Right lobe of liver (tissue), 6 donors: ENCODE measurements around the gene PTPRD. TPM values are rescaled to one million over a fixed set of nuclear protein-coding genes. Genes with fewer than 3 reads are reported as not detected.

ENCODE experiments used
- ATAC-seq, 4 donors: fragments of 200-7000 bp; cut with Tn5 transposase; one replicate each; pipeline ENCODE4 v1.9.1; 2020; ENCODE audit warnings: mild to moderate bottlenecking in 4 of 4, moderate library complexity in 4 of 4
- DNase-seq, 3 donors: peaks; one replicate each; pipeline ENCODE4 v3.0.0-alpha.2; 2020
- H3K27ac ChIP-seq, 3 donors: fragments of 200-600 bp; one replicate each; pipeline ENCODE4 v1.8.0; 2022
- H3K27me3 ChIP-seq, 2 donors: fragments of 200-600 bp; one replicate each; pipeline ENCODE4 v1.8.0; 2022
- H3K36me3 ChIP-seq, 4 donors: fragments of 200-600 bp; sonication (generic) in 1 of 4; one replicate each; pipeline versions ENCODE4 v1.5.1 to v1.8.0; 2017 to 2022; ENCODE audit warnings: control low read depth in 1 of 4
- H3K4me1 ChIP-seq, 4 donors: fragments of 200-600 bp; sonication (generic) in 1 of 4; one replicate each; pipeline versions ENCODE4 v1.5.1 to v1.8.0; 2017 to 2022; ENCODE audit warnings: control low read depth in 1 of 4
- H3K4me3 ChIP-seq, 3 donors: fragments of 200-600 bp; one replicate each; pipeline ENCODE4 v1.8.0; 2022
- H3K9me3 ChIP-seq, 4 donors: fragments of 200-600 bp; sonication (generic) in 1 of 4; one replicate each; pipeline versions ENCODE4 v1.5.1 to v1.8.0; 2017 to 2022; ENCODE audit warnings: control low read depth in 1 of 4
- POLR2A ChIP-seq: fragments of 450-650 bp; IDR thresholded peaks from one replicate; pipeline ENCODE4 v1.6.1; 2017; ENCODE audit warnings: antibody characterized with exemption, mild to moderate bottlenecking
- WGBS: methylation state at CpG from one replicate; pipeline ENCODE4 v1.1.6; 2018; ENCODE audit warnings: low coverage, low lambda C conversion rate; ENCODE audit not compliant: insufficient coverage; ENCODE audit errors: missing lambda C conversion rate; 5-methylcytosine and 5-hydroxymethylcytosine counted together
- intact Hi-C, 2 donors: fragments of 100-400 bp; cut with DNase I; formaldehyde crosslinking; loops; one replicate each; pipeline versions ENCODE4 v1.11.2 to v1.14.1; 2022
- total RNA-seq, 6 experiments: library from RNA; depleted of rRNA in 2 of 6; stranded (reverse); fragments of >200 nt in 2 of 6; fragmentation: NEBNext Ultra II Directional in 3 of 6; extraction: Animal tissue kit (Norgen Biotek cat#: 25700) in 3 of 6; gene quantifications; one replicate each; pipeline versions ENCODE4 v1.1.0 to v1.2.4, GENCODE V29; 2016 to 2023
- TF ChIP-seq, protein P1 (sequence below), 4 donors: fragments of 200-600 bp in 3 of 4; fragments of 450-650 bp in 1 of 4; IDR thresholded peaks; one replicate each; pipeline versions ENCODE4 v1.5.1 to v1.8.0; 2016 to 2022; ENCODE audit warnings: antibody characterized with exemption in 4 of 4, mild to moderate bottlenecking in 2 of 4
- donor health status: DM: no; HTN: yes; CAD: no.
- donor health status: DM: no; HTN: no; CAD: no.
- donor health status: DM: no; HTN: no; CAD: no.
- donor health status: DM: no; HTN: yes; CAD: no.
- donor health status: DM: no; HTN: yes; CAD: no.

Gene PTPRD
- total RNA-seq, 6 experiments from 2014 or later, result 5.4 to 29.8 (median 13.9) TPM

GRCh38 chr9:8515748-8516147 is 2097.1 kb downstream of the PTPRD start:
- DNase-seq, result no peak
- 55% methylated on average over 2 of the region's 2 CpGs for WGBS
- Histone ChIP-seq H3K4me3 (no peak overlapping the region), H3K36me3 (no peaks in the 10 kb centered on the region), H3K27me3 (no peaks in the 10 kb centered on the region), H3K27ac (no peak overlapping the region), H3K4me1 (no peaks in the 10 kb centered on the region), H3K9me3 (no peaks in the 10 kb centered on the region)
- TF ChIP-seq, protein P1, sequence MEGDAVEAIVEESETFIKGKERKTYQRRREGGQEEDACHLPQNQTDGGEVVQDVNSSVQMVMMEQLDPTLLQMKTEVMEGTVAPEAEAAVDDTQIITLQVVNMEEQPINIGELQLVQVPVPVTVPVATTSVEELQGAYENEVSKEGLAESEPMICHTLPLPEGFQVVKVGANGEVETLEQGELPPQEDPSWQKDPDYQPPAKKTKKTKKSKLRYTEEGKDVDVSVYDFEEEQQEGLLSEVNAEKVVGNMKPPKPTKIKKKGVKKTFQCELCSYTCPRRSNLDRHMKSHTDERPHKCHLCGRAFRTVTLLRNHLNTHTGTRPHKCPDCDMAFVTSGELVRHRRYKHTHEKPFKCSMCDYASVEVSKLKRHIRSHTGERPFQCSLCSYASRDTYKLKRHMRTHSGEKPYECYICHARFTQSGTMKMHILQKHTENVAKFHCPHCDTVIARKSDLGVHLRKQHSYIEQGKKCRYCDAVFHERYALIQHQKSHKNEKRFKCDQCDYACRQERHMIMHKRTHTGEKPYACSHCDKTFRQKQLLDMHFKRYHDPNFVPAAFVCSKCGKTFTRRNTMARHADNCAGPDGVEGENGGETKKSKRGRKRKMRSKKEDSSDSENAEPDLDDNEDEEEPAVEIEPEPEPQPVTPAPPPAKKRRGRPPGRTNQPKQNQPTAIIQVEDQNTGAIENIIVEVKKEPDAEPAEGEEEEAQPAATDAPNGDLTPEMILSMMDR (IDR thresholded peaks at IDR 0.05), result no peak
- no peak for TF ChIP-seq POLR2A
- ATAC-seq, result no peak
- intact Hi-C loops, result no loop called here

DNA sequence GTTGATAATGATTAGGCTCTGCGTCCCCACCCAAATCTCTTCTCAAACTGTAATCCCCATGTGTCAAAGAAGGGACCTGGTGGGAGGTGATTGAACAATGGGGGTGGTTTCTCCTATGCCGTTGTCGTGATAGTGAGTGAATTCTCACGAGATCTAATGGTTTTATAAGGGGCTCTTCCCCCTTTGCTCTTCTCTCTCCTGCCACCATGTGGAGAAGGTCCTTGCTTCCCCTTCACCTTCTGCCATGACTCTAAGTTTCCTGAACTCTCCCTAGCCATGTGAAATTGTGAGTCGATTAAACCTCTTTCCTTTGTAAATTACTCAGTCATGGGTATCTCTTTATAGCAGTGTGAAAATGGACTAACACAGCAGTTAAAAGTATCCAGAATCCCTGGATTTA is 2098.0 kb downstream of the PTPRD start:
- Histone ChIP-seq H3K4me1 (no peaks in the 10 kb centered on the region), H3K4me3 (no peak overlapping the region), H3K27ac (no peak overlapping the region), H3K27me3 (no peaks in the 10 kb centered on the region), H3K9me3 (no peaks in the 10 kb centered on the region), H3K36me3 (no peaks in the 10 kb centered on the region)
- ATAC-seq, result no peak
- intact Hi-C loops, result no loop called here
- TF ChIP-seq, protein P1 (IDR thresholded peaks at IDR 0.05), result no peak
- TF ChIP-seq POLR2A, result no peak
- 73% methylated on average over 5 of the region's 5 CpGs for WGBS
- DNase-seq, result no peak

GRCh38 chr9:8508671-8509290 is 2104.0 kb downstream of the PTPRD start:
- H3K9me3 ChIP-seq, result no peaks in the 10 kb centered on the region
- WGBS, result 94% methylated on average over 1 of the region's 1 CpG
- ATAC-seq (no peak), DNase-seq (no peak)
- no peak overlapping the region for H3K4me3 ChIP-seq
- intact Hi-C loops, result no loop called here
- H3K27ac ChIP-seq, result no peak overlapping the region
- H3K36me3 ChIP-seq, result no peaks in the 10 kb centered on the region
- no peaks in the 10 kb centered on the region for H3K4me1 ChIP-seq
- TF ChIP-seq POLR2A, result no peak
- TF ChIP-seq, protein P1 (IDR thresholded peaks at IDR 0.05), result no peak
- H3K27me3 ChIP-seq, result no peaks in the 10 kb centered on the region

GRCh38 chr9:8494571-8494970 is 2118.2 kb downstream of the PTPRD start:
- DNase-seq (no peak), ATAC-seq (no peak)
- no peaks in the 10 kb centered on the region for H3K27me3 ChIP-seq
- no peaks in the 10 kb centered on the region for H3K4me1 ChIP-seq
- H3K27ac ChIP-seq, result no peak overlapping the region
- no peak overlapping the region for H3K4me3 ChIP-seq
- H3K9me3 ChIP-seq, result no peaks in the 10 kb centered on the region
- intact Hi-C loops, result no loop called here
- 45% methylated on average over 4 of the region's 4 CpGs for WGBS
- H3K36me3 ChIP-seq, result no peaks in the 10 kb centered on the region
- TF ChIP-seq, protein P1 (IDR thresholded peaks at IDR 0.05), result no peak
- TF ChIP-seq POLR2A, result no peak

DNA sequence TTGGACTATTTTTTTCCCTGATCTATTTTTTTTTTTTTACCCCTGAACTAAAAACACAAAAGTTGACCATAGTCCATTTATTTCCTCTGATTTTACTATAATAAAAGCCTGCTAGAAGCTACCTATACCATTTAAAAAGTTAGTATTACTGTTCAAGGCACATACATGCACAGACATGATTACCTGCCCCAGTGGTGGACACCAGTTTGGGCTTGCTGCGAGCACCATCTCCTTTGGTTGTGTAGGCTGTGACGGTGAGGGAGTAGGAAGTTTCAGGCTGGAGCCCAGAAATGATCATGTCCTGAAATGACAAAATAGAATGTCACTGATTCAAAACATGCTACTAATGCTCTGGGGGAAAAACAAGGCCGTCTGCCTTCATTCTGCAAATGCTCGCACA is 2120.1 kb downstream of the PTPRD start:
- intact Hi-C loops, result no loop called here
- 96% methylated on average over 3 of the region's 4 CpGs for WGBS
- H3K4me3 ChIP-seq, result no peak overlapping the region

More for the DNA sequence above, 2120.1 kb downstream of the PTPRD start:
- DNase-seq, result no peak
- H3K9me3 ChIP-seq, result no peaks in the 10 kb centered on the region
- H3K4me1 ChIP-seq, result no peaks in the 10 kb centered on the region
- H3K27ac ChIP-seq, result no peak overlapping the region
- no peak for TF ChIP-seq POLR2A
- TF ChIP-seq, protein P1 (IDR thresholded peaks at IDR 0.05), result no peak
- no peak for ATAC-seq
- H3K36me3 ChIP-seq, result no peaks in the 10 kb centered on the region
- no peaks in the 10 kb centered on the region for H3K27me3 ChIP-seq
